CD14-positive monocyte (primary cell): Measurements from ENCODE around the gene MACROH2A2. TPM values are rescaled to one million over a fixed set of nuclear protein-coding genes. Genes with fewer than 3 reads are reported as not detected.

ENCODE experiments used
- DNase-seq, 3 donors: peaks; one replicate each; pipeline ENCODE4 v3.0.0-alpha.2; 2011 to 2022
- H2AFZ ChIP-seq: 2 replicates; pipeline ENCODE4 v1.6.0; 2012; ENCODE audit warnings: mild to moderate bottlenecking, low read depth, low read length, inconsistent platforms; ENCODE audit not compliant: insufficient read depth, poor library complexity, severe bottlenecking
- H3K27ac ChIP-seq, 2 donors: 1 replicate in 1 of 2; 2 replicates in 1 of 2; pipeline ENCODE4 v1.5.1; 2012 to 2013; ENCODE audit warnings: low read length in 2 of 2, control low read depth in 1 of 2, inconsistent platforms in 1 of 2, low read depth in 1 of 2, mild to moderate bottlenecking in 1 of 2
- H3K27me3 ChIP-seq, 2 donors: one replicate each; pipeline versions ENCODE4 v1.6.0 to v1.6.1; 2011 to 2013; ENCODE audit warnings: low read length in 2 of 2; ENCODE audit not compliant: control insufficient read depth in 2 of 2, insufficient read depth in 2 of 2
- H3K36me3 ChIP-seq, 2 donors: replicated peaks in 1 of 2; 1 replicate in 1 of 2; 2 replicates in 1 of 2; pipeline versions ENCODE4 v1.5.1 to v1.6.1; 2012 to 2013; ENCODE audit warnings: low read length in 2 of 2, control low read depth in 1 of 2, inconsistent platforms in 1 of 2, mild to moderate bottlenecking in 1 of 2; ENCODE audit not compliant: insufficient read depth in 2 of 2, control insufficient read depth in 1 of 2
- H3K4me1 ChIP-seq, 2 donors: 1 replicate in 1 of 2; 2 replicates in 1 of 2; pipeline versions ENCODE4 v1.5.1 to v1.6.1; 2012 to 2013; ENCODE audit warnings: low read length in 2 of 2, control low read depth in 1 of 2, inconsistent platforms in 1 of 2, mild to moderate bottlenecking in 1 of 2, moderate library complexity in 1 of 2; ENCODE audit not compliant: insufficient read depth in 2 of 2, control insufficient read depth in 1 of 2
- H3K4me2 ChIP-seq: replicated peaks from 2 replicates; pipeline ENCODE3; 2012; ENCODE audit warnings: low read length, moderate library complexity, mild to moderate bottlenecking; ENCODE audit not compliant: poor library complexity, severe bottlenecking; ENCODE audit errors: extremely low read depth
- H3K4me3 ChIP-seq, 3 experiments: fragments of 200-600 bp in 1 of 3; sonication (generic) in 1 of 3; replicated peaks in 1 of 3; 1 replicate in 2 of 3; 2 replicates in 1 of 3; pipeline ENCODE4 v1.5.1; 2011 to 2013; ENCODE audit warnings: low read length in 3 of 3, mild to moderate bottlenecking in 3 of 3, control low read depth in 2 of 3, low read depth in 2 of 3, inconsistent platforms in 1 of 3, moderate library complexity in 1 of 3
- H3K79me2 ChIP-seq: 2 replicates; pipeline ENCODE4 v1.6.0; 2012; ENCODE audit warnings: mild to moderate bottlenecking, control low read depth, inconsistent platforms, low read length, moderate library complexity; ENCODE audit not compliant: insufficient read depth
- H3K9ac ChIP-seq: 2 replicates; pipeline ENCODE4 v1.6.0; 2017; ENCODE audit warnings: low read length, mild to moderate bottlenecking; ENCODE audit not compliant: insufficient read depth, poor library complexity, severe bottlenecking
- H3K9me3 ChIP-seq, 2 donors: replicated peaks in 1 of 2; 1 replicate in 1 of 2; 2 replicates in 1 of 2; pipeline versions ENCODE4 v1.5.1 to v1.6.1; 2012 to 2013; ENCODE audit warnings: low read length in 2 of 2, control low read depth in 1 of 2; ENCODE audit not compliant: control insufficient read depth in 1 of 2, insufficient read depth in 1 of 2
- H4K20me1 ChIP-seq: 2 replicates; pipeline ENCODE4 v1.6.0; 2012; ENCODE audit warnings: mild to moderate bottlenecking, low read length, control low read depth, moderate library complexity; ENCODE audit not compliant: insufficient read depth
- H3K27ac Mint-ChIP-seq, 7 donors: one replicate each; pipeline ENCODE4 v1.8.0; 2020; ENCODE audit warnings: mild to moderate bottlenecking in 7 of 7, mixed read lengths in 7 of 7, moderate library complexity in 6 of 7, inconsistent platforms in 2 of 7
- H3K27me3 Mint-ChIP-seq, 3 donors: one replicate each; pipeline ENCODE4 v1.8.0; 2021 to 2022; ENCODE audit warnings: low read depth in 3 of 3, mild to moderate bottlenecking in 3 of 3, mixed read lengths in 3 of 3, moderate library complexity in 3 of 3, inconsistent platforms in 1 of 3
- H3K36me3 Mint-ChIP-seq, 2 donors: one replicate each; pipeline ENCODE4 v1.8.0; 2020; ENCODE audit warnings: mixed read lengths in 2 of 2, inconsistent platforms in 1 of 2, mild to moderate bottlenecking in 1 of 2
- H3K4me1 Mint-ChIP-seq: one replicate; pipeline ENCODE4 v1.8.0; 2020; ENCODE audit warnings: mild to moderate bottlenecking, mixed read lengths
- H3K4me3 Mint-ChIP-seq, 2 donors: one replicate each; pipeline ENCODE4 v1.8.0; 2020; ENCODE audit warnings: mild to moderate bottlenecking in 2 of 2, mixed read lengths in 2 of 2, moderate library complexity in 1 of 2
- H3K9me3 Mint-ChIP-seq, 7 donors: one replicate each; pipeline ENCODE4 v1.8.0; 2020 to 2022; ENCODE audit warnings: mixed read lengths in 7 of 7, mild to moderate bottlenecking in 6 of 7, moderate library complexity in 6 of 7, inconsistent platforms in 2 of 7
- CTCF ChIP-seq: fragments of 200-600 bp; IDR thresholded peaks from one replicate; pipeline ENCODE4 v1.8.0; 2022; ENCODE audit warnings: antibody characterized with exemption, mild to moderate bottlenecking
- WGBS: methylation state at CpG from one replicate; pipeline ENCODE4 v1.1.5; 2013; ENCODE audit warnings: missing lambda C conversion rate; ENCODE audit not compliant: insufficient coverage; 5-methylcytosine and 5-hydroxymethylcytosine counted together
- intact Hi-C, 2 donors: fragments of 100-400 bp; cut with micrococcal nuclease; formaldehyde crosslinking; loops; one replicate each; pipeline versions ENCODE4 v1.15.0 to v1.15.1; 2023
- polyA plus RNA-seq, 3 donors: library from polyadenylated mRNA; depleted of rRNA in 1 of 3; unstranded in 2 of 3; stranded (reverse) in 1 of 3; fragments of 300-500 nt in 2 of 3; fragments of >200 nt in 1 of 3; fragmentation: Illumina TruSeq in 2 of 3; gene quantifications; 1 replicate in 2 of 3; 2 replicates in 1 of 3; pipeline ENCODE4 v1.2.3, GENCODE V29; 2012 to 2021

MACROH2A2 gene
- polyA plus RNA-seq, 3 donors, result 1.0 to 1.9 (median 1.7) TPM

- DNase-seq, result no peak
- no peaks in the 10 kb centered on the region for H3K27me3 ChIP-seq
- intact Hi-C loops, result no loop called here
- H2AFZ ChIP-seq, result no peak overlapping the region
- no CpG with 5 or more reads among the region's 1 CpG for WGBS
- TF ChIP-seq CTCF, result no peak
- no peak overlapping the region for H3K4me3 Mint-ChIP-seq
- H3K79me2 ChIP-seq, result peaks cover 82% of the 10 kb centered on the region
- H3K27ac ChIP-seq, result no peak overlapping the region
- no peaks in the 10 kb centered on the region for H3K9me3 Mint-ChIP-seq
- H3K36me3 ChIP-seq, result peaks cover 56 to 65% of the 10 kb centered on the region in 2 donors
- H3K27me3 Mint-ChIP-seq, result no peaks in the 10 kb centered on the region
- peaks cover 58 to 73% of the 10 kb centered on the region in 2 donors for H3K36me3 Mint-ChIP-seq
- H3K4me1 ChIP-seq, result peaks cover 32 to 35% of the 10 kb centered on the region in 2 donors
- peaks cover 38% of the 10 kb centered on the region for H3K4me1 Mint-ChIP-seq
- H3K27ac Mint-ChIP-seq, result no peak overlapping the region
- no peak overlapping the region for H3K4me3 ChIP-seq
- no peak overlapping the region for H3K9ac ChIP-seq
- no peaks in the 10 kb centered on the region for H3K9me3 ChIP-seq
- peaks cover 98% of the 10 kb centered on the region for H4K20me1 ChIP-seq
- H3K4me2 ChIP-seq, result no peak overlapping the region
These were observed 108.2 kb downstream of the MACROH2A2 start for GRCh38 chr10:70160798-70161197.

Other genes with a start within 250 kb of the MACROH2A2 start
- gene AIFM2, start 80.0 kb downstream of the MACROH2A2 start, polyA plus RNA-seq, result 1 to 10 TPM in 1 of 3 donors, under 1 TPM in 2; 0.28 to 2.1 (median 0.41) TPM
- gene TYSND1, start 93.9 kb downstream of the MACROH2A2 start, polyA plus RNA-seq, result 10 to 100 TPM in 2 of 3 donors, 1 to 10 TPM in 1; 8.6 to 11.2 (median 11.2) TPM
- gene SAR1A, start 117.7 kb downstream of the MACROH2A2 start, polyA plus RNA-seq, result 10 to 100 TPM; 26.2 to 47.5 (median 36.7) TPM
- gene PPA1, start 180.6 kb downstream of the MACROH2A2 start, polyA plus RNA-seq, result 100 to 1,000 TPM in 2 of 3 donors, 10 to 100 TPM in 1; 30.9 to 125 (median 112) TPM
- gene NPFFR1, start 231.2 kb downstream of the MACROH2A2 start, polyA plus RNA-seq, result under 1 TPM in 1 of 3 donors, not detected in 2; 0.03 TPM